HG02571 (cell line): Measurements from ENCODE around the gene PSMD10.

Experiments
- ATAC-seq: cut with Tn5 transposase; IDR thresholded peaks from one replicate; pipeline ENCODE4 v1.9.1; 2021; ENCODE audit warnings: mild to moderate bottlenecking, moderate library complexity; ENCODE audit not compliant: unreplicated experiment

The PSMD10 gene

GRCh38 chrX:108081110-108081509 is 10.2 kb downstream of the PSMD10 start:
- ATAC-seq = no peak

- no peak for ATAC-seq
Measured at GRCh38 chrX:108072746-108073145, 18.6 kb downstream of the PSMD10 start.

DNA sequence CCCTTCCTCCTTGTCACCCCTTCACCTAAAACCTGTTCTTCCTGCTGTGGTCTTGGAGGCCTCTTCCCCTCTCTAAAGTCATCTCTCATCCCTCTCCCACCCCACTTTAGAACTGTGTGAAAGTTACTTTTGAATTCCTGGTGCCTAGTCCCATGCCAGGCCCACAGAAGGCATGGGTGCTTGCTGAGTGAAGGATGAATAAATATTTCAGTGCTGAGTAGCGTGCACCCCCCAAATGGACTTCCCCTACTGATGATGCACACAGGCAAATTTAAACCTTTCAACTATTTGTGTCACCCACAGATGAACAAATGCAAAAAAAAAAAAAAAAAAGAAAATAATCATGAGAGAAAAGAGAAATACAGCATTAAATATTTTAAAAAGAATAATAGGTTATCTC is 19.8 kb downstream of the PSMD10 start:
- no peak for ATAC-seq

DNA sequence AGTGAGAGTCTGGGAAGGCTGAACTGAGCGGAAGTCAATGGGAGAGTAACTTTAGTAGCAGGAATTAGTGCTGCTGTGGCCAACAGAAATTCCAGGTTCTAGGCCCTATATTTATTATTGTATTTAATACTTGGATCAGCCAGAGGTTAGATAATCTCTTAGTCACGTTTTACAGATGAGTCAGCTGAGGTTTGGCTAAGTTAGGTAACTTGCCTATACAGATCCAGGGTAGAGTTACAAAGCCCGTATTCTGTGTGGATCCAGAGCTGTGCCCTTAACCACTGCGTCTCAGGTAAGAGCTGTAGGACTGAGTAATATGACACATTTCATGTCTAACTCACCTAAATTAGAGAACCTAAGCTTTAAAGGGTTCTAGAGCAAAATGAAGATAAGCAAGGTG is 20.5 kb downstream of the PSMD10 start:
- no peak for ATAC-seq

- no peak for ATAC-seq
Measured at GRCh38 chrX:108068121-108068520, 23.2 kb downstream of the PSMD10 start.

GRCh38 chrX:108064613-108065012 is 26.7 kb downstream of the PSMD10 start:
- peak; percentile 69 for ATAC-seq

GRCh38 chrX:108064001-108064400 is 27.3 kb downstream of the PSMD10 start:
- ATAC-seq = no peak

GRCh38 chrX:108059801-108060200 is 31.5 kb downstream of the PSMD10 start:
- no peak for ATAC-seq

DNA sequence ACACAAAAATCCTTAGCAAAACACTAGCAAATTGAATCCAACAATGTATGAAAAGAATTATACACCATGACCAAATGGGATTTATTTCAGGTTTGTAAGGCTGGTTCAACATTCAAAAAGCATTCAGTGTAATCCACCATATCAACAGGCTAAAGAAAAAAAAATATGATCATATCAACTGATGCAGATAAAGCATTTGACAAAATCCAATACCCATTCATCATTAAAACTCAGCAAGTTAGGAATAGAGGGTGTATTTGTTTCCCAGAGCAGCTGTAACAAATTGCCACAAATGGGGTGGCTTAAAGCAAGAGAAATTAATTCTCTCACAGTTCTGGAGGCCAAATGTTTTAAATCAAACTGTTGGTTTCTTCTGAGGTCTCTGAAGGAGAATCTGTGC is 35.8 kb downstream of the PSMD10 start:
- no peak for ATAC-seq

GRCh38 chrX:108053218-108053617 is 38.1 kb downstream of the PSMD10 start:
- ATAC-seq = no peak

- no peak for ATAC-seq
Measured at GRCh38 chrX:108049649-108050048, 41.7 kb downstream of the PSMD10 start.

GRCh38 chrX:108044554-108045256 is 46.6 kb downstream of the PSMD10 start, which contains the start of gene VSIG1:
Gene VSIG1, plus strand, starts transcription at chrX:108045065. Its CDS starts 66 bp downstream, at chrX:108045131.
- ATAC-seq = no peak

DNA sequence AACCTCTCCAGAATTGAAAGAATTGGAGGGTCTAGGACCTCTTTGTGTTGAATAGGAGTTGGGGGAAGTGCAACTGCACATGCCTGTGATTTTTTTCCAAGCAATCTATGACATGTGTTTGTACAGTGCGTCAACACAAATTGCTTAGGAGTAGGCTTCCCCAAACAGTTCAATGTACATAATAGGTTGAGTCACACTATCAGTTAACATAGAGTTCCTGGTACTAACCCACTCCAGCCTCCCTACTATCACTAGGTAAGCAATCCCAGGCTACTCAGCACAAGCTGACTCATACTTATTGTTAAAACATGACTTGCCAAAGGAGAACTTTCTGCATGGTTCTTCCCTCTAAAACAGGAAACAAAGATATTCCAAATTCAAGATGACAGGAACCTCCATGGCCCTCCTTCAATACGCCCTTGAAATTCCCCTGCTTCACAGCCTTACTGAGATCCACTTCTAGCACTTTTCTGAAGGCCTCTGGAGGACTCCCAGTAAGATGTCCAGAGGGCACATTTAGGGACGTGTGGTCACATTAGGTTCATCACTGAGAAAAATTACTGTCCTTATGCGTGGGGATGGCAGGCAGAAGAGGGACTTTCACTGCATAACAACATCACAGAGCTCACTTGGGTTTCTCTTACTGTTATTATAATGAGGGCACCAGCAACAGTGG is 54.9 kb downstream of the PSMD10 start:
- ATAC-seq = no peak

GRCh38 chrX:108034725-108035124 is 56.6 kb downstream of the PSMD10 start:
- no peak for ATAC-seq
